Stimulated activated CD4-positive, alpha-beta T cell treated with anti-CD3 and anti-CD28 coated beads, Interleukin-1b, Interleukin-23, amount 100 ng/mL, for 48 hours (primary cell): ENCODE data around the gene LRRK2.
"Not testable (repeated sequence)": the region's sequence is repeated elsewhere in the genome, so short reads cannot be mapped to it uniquely, and the experiment has no call there.

Experiments used
- DNase-seq: peaks from one replicate; pipeline ENCODE4 v3.0.0-alpha.2; 2020

The LRRK2 gene

GRCh38 chr12:40325349-40325960 is 100.7 kb downstream of the LRRK2 start:
- DNase-seq: no peak

- no peak for DNase-seq
Measured at GRCh38 chr12:40327535-40327934, 102.7 kb downstream of the LRRK2 start.

- no peak for DNase-seq
Measured at GRCh38 chr12:40330180-40330579, 105.4 kb downstream of the LRRK2 start.

- no peak for DNase-seq
Measured at GRCh38 chr12:40331886-40332285, 107.1 kb downstream of the LRRK2 start.

- DNase-seq: no peak
Measured at GRCh38 chr12:40335991-40336390, 111.2 kb downstream of the LRRK2 start.

- DNase-seq: no peak
Measured at GRCh38 chr12:40336573-40337199, 111.9 kb downstream of the LRRK2 start.

- DNase-seq: no peak
Measured at GRCh38 chr12:40338071-40338470, 113.3 kb downstream of the LRRK2 start.

- DNase-seq: no peak
Measured at GRCh38 chr12:40338621-40339020, 113.8 kb downstream of the LRRK2 start.

GRCh38 chr12:40342010-40342409 is 117.2 kb downstream of the LRRK2 start:
- no peak for DNase-seq

GRCh38 chr12:40343124-40343523 is 118.3 kb downstream of the LRRK2 start:
- no peak for DNase-seq

GRCh38 chr12:40344312-40344711 is 119.5 kb downstream of the LRRK2 start:
- DNase-seq: no peak

GRCh38 chr12:40351976-40352375 is 127.2 kb downstream of the LRRK2 start:
- no peak for DNase-seq

- no peak for DNase-seq
Measured at GRCh38 chr12:40375076-40375475, 150.3 kb downstream of the LRRK2 start.

GRCh38 chr12:40376533-40377267 is 151.9 kb downstream of the LRRK2 start:
- DNase-seq: no peak

- DNase-seq: no peak
Measured at GRCh38 chr12:40378691-40379090, 153.9 kb downstream of the LRRK2 start.

GRCh38 chr12:40382217-40382616 is 157.4 kb downstream of the LRRK2 start:
- DNase-seq: no peak

GRCh38 chr12:40387279-40387678 is 162.5 kb downstream of the LRRK2 start:
- DNase-seq: not testable (repeated sequence)

GRCh38 chr12:40390980-40391379 is 166.2 kb downstream of the LRRK2 start:
- DNase-seq: no peak

- no peak for DNase-seq
Measured at GRCh38 chr12:40393026-40393425, 168.2 kb downstream of the LRRK2 start.

- DNase-seq: no peak
Measured at GRCh38 chr12:40399656-40400055, 174.9 kb downstream of the LRRK2 start.

GRCh38 chr12:40405419-40405818 is 180.6 kb downstream of the LRRK2 start:
- no peak for DNase-seq
